IPS DF 6.9 (cell line): ENCODE results near the gene STH.

Source experiments
- DNase-seq: peaks from one replicate; pipeline ENCODE4 v3.0.0-alpha.2; 2013; ENCODE audit warnings: low read depth, low spot score
- H3K27ac ChIP-seq: one replicate; pipeline ENCODE4 v1.5.1; 2013; ENCODE audit warnings: low read length, control low read depth
- H3K27me3 ChIP-seq: 2 replicates; pipeline ENCODE4 v1.6.1; 2013; ENCODE audit warnings: mild to moderate bottlenecking, low read length; ENCODE audit not compliant: control insufficient read depth, insufficient read depth
- H3K36me3 ChIP-seq: 2 replicates; pipeline ENCODE4 v1.6.1; 2013; ENCODE audit warnings: low read length; ENCODE audit not compliant: control insufficient read depth, insufficient read depth
- H3K4me1 ChIP-seq: 2 replicates; pipeline ENCODE4 v1.6.1; 2013; ENCODE audit warnings: low read length; ENCODE audit not compliant: control insufficient read depth, insufficient read depth
- H3K4me3 ChIP-seq: 2 replicates; pipeline ENCODE4 v1.5.1; 2013; ENCODE audit warnings: mild to moderate bottlenecking, low read length
- H3K9me3 ChIP-seq: 2 replicates; pipeline ENCODE4 v1.6.1; 2013; ENCODE audit warnings: low read length, inconsistent platforms; ENCODE audit not compliant: control insufficient read depth, insufficient read depth
- WGBS: extraction: QIAGEN DNeasy Blood & Tissue Kit; methylation state at CpG from one replicate; pipeline ENCODE4 v1.1.7; 2013; ENCODE audit warnings: mixed read lengths, missing lambda C conversion rate; ENCODE audit not compliant: insufficient read length, insufficient coverage; 5-methylcytosine and 5-hydroxymethylcytosine counted together

STH gene

DNA sequence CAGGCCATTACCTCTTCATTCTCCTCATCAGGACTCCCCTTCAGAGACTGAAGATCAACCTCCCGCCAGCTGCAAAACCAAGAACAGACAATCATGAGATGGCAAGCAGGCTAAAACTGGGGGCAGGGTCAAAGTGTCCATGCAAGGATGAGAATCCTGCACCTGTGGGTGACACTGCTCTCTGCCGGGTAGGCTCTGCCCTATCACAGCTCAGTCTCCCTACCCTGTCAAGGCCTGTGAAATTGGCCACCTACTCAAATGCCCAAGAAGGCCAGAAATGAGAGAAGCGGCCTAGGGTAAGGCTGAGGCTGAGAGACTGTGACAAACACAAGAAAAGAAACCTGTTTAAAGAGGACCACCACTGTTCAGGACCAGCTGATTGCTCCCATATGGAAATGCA is 34.3 kb downstream of the STH start:
- Histone ChIP-seq H3K9me3 (no peaks in the 10 kb centered on the region), H3K27me3 (no peaks in the 10 kb centered on the region), H3K4me3 (no peak overlapping the region), H3K36me3 (peaks cover 50% of the 10 kb centered on the region), H3K27ac (no peak overlapping the region), H3K4me1 (no peaks in the 10 kb centered on the region)
- DNase-seq, result no peak
- WGBS, result no CpG with 5 or more reads among the region's 3 CpGs

DNA sequence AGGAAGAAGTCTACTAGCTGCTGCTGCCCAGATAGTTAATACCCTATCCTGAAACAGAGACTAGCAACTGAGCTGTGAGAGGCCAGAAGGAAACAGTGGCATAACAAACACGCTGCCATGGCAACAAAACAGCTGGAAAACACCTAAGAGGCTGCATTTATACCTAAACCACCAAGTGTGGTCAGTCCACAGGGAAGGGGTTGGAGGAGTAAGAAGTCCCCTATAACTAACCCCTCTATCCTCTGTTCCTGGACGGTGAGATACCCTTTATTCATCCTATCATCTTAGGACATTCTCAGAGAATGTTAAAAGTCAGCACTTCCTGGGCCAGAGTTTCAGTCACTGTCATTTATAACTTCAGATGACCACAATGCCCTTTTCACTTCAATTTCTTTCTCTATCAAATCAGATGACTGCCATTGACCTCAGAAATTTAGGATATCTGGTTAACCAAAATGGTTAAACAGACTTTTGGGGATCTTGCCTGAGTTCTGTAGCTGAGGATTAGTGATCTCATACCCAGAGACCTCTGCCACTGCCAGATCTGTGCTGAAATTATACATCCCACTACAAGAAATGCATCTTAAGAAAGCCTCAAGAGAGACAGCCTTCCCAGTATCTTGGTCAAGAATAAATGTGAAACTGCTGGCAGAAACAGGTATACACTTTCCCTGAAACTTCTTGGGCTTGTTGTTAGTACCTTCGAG is 36.2 kb downstream of the STH start:
- Histone ChIP-seq H3K36me3 (peaks cover 62% of the 10 kb centered on the region), H3K27me3 (no peaks in the 10 kb centered on the region), H3K4me1 (no peaks in the 10 kb centered on the region), H3K9me3 (no peaks in the 10 kb centered on the region), H3K4me3 (no peak overlapping the region), H3K27ac (no peak overlapping the region)
- no peak for DNase-seq
- no CpG with 5 or more reads among the region's 3 CpGs for WGBS

DNA sequence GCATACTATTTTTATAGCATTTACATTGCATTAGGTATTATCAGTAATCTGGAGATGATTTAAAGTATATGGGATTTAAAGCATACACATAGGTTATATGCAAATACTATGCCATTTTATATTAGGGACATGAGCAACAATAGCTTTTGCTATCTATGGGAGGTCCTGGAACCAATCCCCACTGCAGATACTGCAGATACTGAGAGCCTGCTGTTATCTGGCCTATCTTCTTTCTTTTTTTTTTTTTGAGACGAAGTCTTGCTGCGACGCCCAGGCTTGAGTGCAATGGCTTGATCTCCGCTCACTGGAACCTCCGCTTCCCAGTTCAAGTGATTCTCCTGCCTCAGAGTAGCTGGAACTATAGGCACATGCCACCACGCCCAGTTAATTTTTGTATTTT is 37.4 kb downstream of the STH start:
- no peak for DNase-seq
- H3K4me1 ChIP-seq, result no peaks in the 10 kb centered on the region
- H3K27me3 ChIP-seq, result no peaks in the 10 kb centered on the region
- H3K36me3 ChIP-seq, result peaks cover 54% of the 10 kb centered on the region
- WGBS, result no CpG with 5 or more reads among the region's 6 CpGs
- no peak overlapping the region for H3K27ac ChIP-seq
- no peak overlapping the region for H3K4me3 ChIP-seq
- no peaks in the 10 kb centered on the region for H3K9me3 ChIP-seq

DNA sequence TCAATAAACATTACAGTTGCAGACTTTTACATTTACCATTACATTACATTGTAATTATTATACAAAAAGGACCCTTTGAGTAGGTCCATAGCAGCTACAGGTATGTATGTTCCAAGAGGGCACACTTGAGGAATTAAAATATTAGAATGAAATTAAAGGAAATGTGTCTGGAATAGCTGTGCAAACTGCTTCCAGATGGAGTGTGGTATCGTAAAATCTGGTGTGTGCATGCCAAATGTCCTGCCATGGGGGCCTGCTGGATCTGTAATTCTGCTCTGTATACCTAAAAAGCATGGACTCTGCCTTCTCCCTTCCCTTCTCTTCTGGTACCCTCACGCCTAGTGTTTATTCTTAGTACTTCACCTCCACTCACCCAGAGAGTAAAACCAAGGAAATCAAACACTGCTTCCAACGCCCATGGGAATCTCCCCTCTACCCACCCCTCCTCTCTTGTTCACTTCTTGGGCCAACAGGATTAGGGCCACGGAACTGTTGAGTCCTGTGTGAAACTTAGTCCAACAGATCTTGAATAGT is 38.7 kb downstream of the STH start:
- DNase-seq, result no peak
- Histone ChIP-seq H3K36me3 (peaks cover 47% of the 10 kb centered on the region), H3K4me1 (no peaks in the 10 kb centered on the region), H3K9me3 (no peaks in the 10 kb centered on the region), H3K27ac (no peak overlapping the region), H3K4me3 (no peak overlapping the region), H3K27me3 (no peaks in the 10 kb centered on the region)
- WGBS, result no CpG with 5 or more reads among the region's 4 CpGs

DNA sequence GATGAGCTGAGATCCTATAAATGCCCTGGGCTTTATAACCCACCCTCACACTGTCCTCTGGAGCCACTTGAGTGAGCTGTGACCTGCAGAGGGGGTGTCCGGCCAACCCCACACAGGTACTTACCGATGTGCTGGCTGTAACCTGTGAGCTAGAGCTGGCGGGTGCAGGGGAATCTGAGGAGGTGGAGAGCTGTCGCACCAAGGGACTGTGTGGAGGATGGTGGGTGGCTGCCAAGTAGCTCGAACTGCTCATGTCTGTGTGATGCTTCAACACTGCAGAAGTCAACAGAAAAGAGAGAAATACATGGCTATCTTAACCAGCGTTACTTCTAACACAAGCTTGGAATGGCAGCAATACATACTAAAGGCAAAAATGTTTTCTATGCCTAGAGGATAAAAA is 39.4 kb downstream of the STH start:
- peaks cover 43% of the 10 kb centered on the region for H3K36me3 ChIP-seq
- no peaks in the 10 kb centered on the region for H3K9me3 ChIP-seq
- DNase-seq, result no peak
- no CpG with 5 or more reads among the region's 6 CpGs for WGBS
- no peaks in the 10 kb centered on the region for H3K4me1 ChIP-seq
- H3K27ac ChIP-seq, result no peak overlapping the region
- H3K4me3 ChIP-seq, result no peak overlapping the region
- no peaks in the 10 kb centered on the region for H3K27me3 ChIP-seq

DNA sequence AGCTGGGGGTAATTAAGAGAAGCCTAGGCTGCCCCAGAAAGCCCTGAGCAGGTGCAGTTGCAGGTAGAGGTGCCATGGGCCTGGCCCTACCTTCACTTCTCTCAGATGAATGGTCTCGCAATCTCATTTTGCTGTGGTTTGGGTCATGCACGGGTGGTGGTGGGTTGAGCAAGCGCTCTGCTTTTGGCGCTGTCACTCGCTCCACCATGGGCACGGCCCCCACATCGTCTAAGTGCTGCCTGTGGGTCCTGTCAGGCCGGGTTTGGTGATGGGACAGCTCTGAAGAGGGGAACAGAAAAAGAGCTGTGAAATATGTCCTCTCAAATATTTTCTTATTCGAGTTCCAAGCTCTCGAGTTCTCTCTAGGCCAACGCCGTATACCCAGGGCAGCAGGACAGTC is 39.9 kb downstream of the STH start:
- Histone ChIP-seq H3K9me3 (no peaks in the 10 kb centered on the region), H3K4me3 (no peak overlapping the region), H3K36me3 (peaks cover 38% of the 10 kb centered on the region), H3K27me3 (no peaks in the 10 kb centered on the region), H3K4me1 (no peaks in the 10 kb centered on the region), H3K27ac (no peak overlapping the region)
- no peak for DNase-seq
- WGBS, result no CpG with 5 or more reads among the region's 12 CpGs

DNA sequence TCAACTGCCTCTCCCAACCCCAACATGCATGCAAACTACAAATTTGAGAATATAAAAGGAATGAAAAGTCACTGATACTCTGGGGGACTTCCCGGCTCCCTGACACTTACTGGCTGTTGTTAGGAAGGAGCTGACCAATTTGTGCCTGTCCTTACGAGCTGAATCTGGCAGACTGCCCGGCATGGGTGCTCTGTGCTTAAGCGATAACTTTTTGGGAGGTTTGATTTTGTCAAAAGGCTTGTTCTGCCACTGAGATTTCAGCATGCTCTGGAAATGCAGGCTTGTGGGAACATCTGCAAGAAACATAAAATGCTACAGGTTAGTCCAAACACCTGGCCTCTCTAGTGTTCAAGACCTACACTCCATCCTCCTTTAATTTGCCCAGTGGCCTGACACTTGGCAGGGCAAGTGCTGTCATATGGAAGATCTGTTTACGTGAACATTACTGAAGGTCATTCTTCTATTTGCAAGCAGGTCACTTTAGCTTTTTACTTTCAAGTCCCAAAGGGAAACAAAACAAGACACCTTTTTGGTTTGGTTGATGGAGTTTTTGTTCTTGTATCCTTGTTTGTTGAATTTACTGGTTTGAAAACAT is 40.6 kb downstream of the STH start:
- H3K4me1 ChIP-seq, result no peaks in the 10 kb centered on the region
- H3K36me3 ChIP-seq, result peaks cover 32% of the 10 kb centered on the region; the same call in 1 of the 2 replicates
- no peaks in the 10 kb centered on the region for H3K9me3 ChIP-seq
- no peak for DNase-seq
- no peak overlapping the region for H3K27ac ChIP-seq
- no peaks in the 10 kb centered on the region for H3K27me3 ChIP-seq
- WGBS, result no CpG with 5 or more reads among the region's 5 CpGs
- H3K4me3 ChIP-seq, result no peak overlapping the region

DNA sequence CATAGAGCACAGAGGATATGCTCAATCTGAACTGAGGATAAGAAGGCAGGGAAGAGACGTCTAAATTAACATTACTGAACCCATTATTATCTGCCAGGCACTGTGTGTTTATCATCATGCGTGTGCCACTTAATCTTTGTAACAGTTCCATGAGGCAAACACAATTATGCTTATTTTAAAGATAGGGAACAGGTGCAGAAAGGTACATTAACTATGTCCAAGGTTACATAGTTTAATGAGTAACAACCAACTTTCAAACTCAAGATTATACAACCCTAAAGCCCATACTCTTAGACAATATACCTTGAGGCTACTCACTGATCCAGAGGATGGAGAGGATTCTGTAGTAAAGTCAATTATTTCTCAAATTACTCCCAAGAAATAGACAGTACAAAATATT is 43.2 kb downstream of the STH start:
- Histone ChIP-seq H3K27me3 (no peaks in the 10 kb centered on the region), H3K27ac (no peak overlapping the region), H3K4me3 (no peak overlapping the region), H3K4me1 (no peaks in the 10 kb centered on the region), H3K9me3 (no peaks in the 10 kb centered on the region), H3K36me3 (peaks cover 33% of the 10 kb centered on the region; the same call in 1 of the 2 replicates)
- no peak for DNase-seq
- WGBS, result no CpG with 5 or more reads among the region's 2 CpGs

DNA sequence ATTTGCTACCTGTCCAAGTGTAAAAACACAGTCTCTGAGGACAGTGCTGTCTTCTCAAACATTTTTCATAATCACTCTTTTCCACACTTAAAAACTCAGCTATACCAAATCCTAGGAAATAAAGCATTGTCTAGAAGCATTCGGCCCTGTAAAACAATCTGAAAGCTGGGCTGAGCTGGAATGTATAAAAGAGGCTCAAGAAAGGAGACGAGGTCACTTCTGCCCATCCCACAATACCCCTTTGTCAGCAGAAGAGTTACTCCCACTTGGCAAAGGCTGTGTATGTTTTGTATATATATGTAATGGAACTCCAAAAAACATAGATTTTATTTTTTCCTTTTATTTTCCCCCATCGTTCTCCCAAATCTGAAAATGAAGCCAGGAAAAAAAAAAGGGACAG is 43.9 kb downstream of the STH start:
- H3K9me3 ChIP-seq, result no peaks in the 10 kb centered on the region
- no peaks in the 10 kb centered on the region for H3K27me3 ChIP-seq
- 100% methylated on average over 1 of the region's 3 CpGs for WGBS
- H3K4me1 ChIP-seq, result no peaks in the 10 kb centered on the region
- H3K4me3 ChIP-seq, result no peak overlapping the region
- DNase-seq, result no peak
- peaks cover 30% of the 10 kb centered on the region; the same call in 1 of the 2 replicates for H3K36me3 ChIP-seq
- H3K27ac ChIP-seq, result no peak overlapping the region

DNA sequence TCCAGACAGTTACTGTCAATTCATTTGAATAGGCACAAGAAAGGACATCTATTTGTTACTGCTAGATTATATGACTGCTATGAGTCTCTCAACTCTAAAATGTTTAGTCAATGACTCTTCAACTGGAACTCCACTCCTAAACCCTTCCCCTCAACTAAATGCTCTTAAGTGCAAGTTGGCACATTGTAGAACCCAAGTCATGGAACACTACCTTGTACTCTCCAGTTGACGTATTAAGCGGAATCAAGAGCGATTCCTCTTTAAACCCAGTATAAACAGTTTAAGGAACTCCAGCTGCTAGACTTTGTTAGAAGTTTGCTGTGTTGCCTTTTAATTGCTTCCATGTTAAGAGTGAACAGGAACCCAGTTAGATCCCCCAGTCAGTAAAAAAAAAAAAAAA is 44.6 kb downstream of the STH start:
- Histone ChIP-seq H3K4me3 (no peak overlapping the region), H3K9me3 (no peaks in the 10 kb centered on the region), H3K27me3 (no peaks in the 10 kb centered on the region), H3K36me3 (peaks cover 24% of the 10 kb centered on the region; the same call in 1 of the 2 replicates), H3K4me1 (no peaks in the 10 kb centered on the region), H3K27ac (no peak overlapping the region)
- WGBS, result no CpG with 5 or more reads among the region's 3 CpGs
- no peak for DNase-seq
